A673 (cell line): Measurements from ENCODE around the gene MRPL44.

Experiments
- CTCF ChIP-seq: fragments of 300-800, 200-600 bp; sonication (generic); conservative IDR thresholded peaks from 2 replicates; pipeline ENCODE4 v1.5.1; 2017; ENCODE audit warnings: low read depth, mild to moderate bottlenecking, antibody characterized with exemption, low read length, moderate library complexity, mixed read lengths
- EZH2 ChIP-seq: fragments of 200-600 bp; sonication (generic); IDR thresholded peaks from 2 replicates; pipeline ENCODE4 v1.6.1; 2017; ENCODE audit warnings: borderline replicate concordance, low read depth, mild to moderate bottlenecking, mixed read lengths, antibody characterized with exemption, low read length; ENCODE audit not compliant: poor library complexity, severe bottlenecking

- no peak for TF ChIP-seq CTCF
- no peak for TF ChIP-seq EZH2
These were observed 38.6 kb upstream of the MRPL44 start for GRCh38 chr2:223918671-223919134.
